Caco-2 (cell line): ENCODE measurements around the gene FBXO10. TPM values are rescaled to one million over a fixed set of nuclear protein-coding genes. Genes with fewer than 3 reads are reported as not detected.

Experiments
- Bru-seq: library from RNA; stranded (reverse); fragments of 400-500 nt; gene quantifications from one replicate; lab custom pipeline; 2021; lab: Mats Ljungman, UMichigan
- BruChase-seq, 2 experiments: library from RNA; stranded (reverse); fragments of 400-500 nt; gene quantifications; one replicate each; lab custom pipeline; 2021; lab: Mats Ljungman, UMichigan
- BruUV-seq: library from RNA; stranded (reverse); fragments of 400-500 nt; replicated peaks from 2 replicates; lab custom pipeline; 2021; lab: Mats Ljungman, UMichigan
- CTCF ChIA-PET: fragments of 300-600 bp; sonication (Branson Sonifier 250); formaldehyde crosslinking; loops from one replicate; lab custom pipeline; 2022; ENCODE audit warnings: antibody characterized with exemption; lab: Charles Lee
- POLR2A ChIA-PET: fragments of 300-600 bp; sonication (Branson Sonifier 250); formaldehyde crosslinking; loops from one replicate; lab custom pipeline; 2022; ENCODE audit warnings: antibody characterized with exemption; lab: Charles Lee
- DNase-seq, 2 experiments: peaks; one replicate each; pipeline versions ENCODE4 v3.0.0 to v3.0.0-alpha.2; 2020 to 2022
- H3K27me3 ChIP-seq: replicated peaks from 2 replicates; pipeline ENCODE4 v1.6.0; 2011; ENCODE audit warnings: low read length; ENCODE audit not compliant: control insufficient read depth, insufficient read depth
- H3K36me3 ChIP-seq: 2 replicates; pipeline ENCODE4 v1.5.1; 2011; ENCODE audit warnings: low read length; ENCODE audit not compliant: control insufficient read depth, insufficient read depth
- H3K4me1 ChIP-seq: fragments of 250-450 bp; sonication (Bioruptor Pico); 2 replicates; pipeline ENCODE4 v1.5.1; 2020; ENCODE audit warnings: mild to moderate bottlenecking
- H3K4me3 ChIP-seq: 2 replicates; pipeline ENCODE4 v1.5.1; 2011; ENCODE audit warnings: low read depth, mild to moderate bottlenecking, control low read depth, low read length
- H3K9me3 ChIP-seq: fragments of 250-450 bp; sonication (Bioruptor Pico); 2 replicates; pipeline ENCODE4 v1.5.1; 2020; ENCODE audit warnings: mild to moderate bottlenecking, moderate library complexity
- H3K27ac Mint-ChIP-seq: one replicate; pipeline ENCODE4 v1.8.0; 2022; ENCODE audit warnings: mixed read lengths; ENCODE audit not compliant: unreplicated experiment
- H3K27me3 Mint-ChIP-seq: one replicate; pipeline ENCODE4 v1.8.0; 2022; ENCODE audit warnings: mixed read lengths; ENCODE audit not compliant: insufficient read depth, unreplicated experiment
- H3K36me3 Mint-ChIP-seq: one replicate; pipeline ENCODE4 v1.8.0; 2022; ENCODE audit warnings: mild to moderate bottlenecking, mixed read lengths; ENCODE audit not compliant: insufficient read depth, unreplicated experiment
- H3K4me1 Mint-ChIP-seq: one replicate; pipeline ENCODE4 v1.8.0; 2022; ENCODE audit warnings: low read depth, mixed read lengths; ENCODE audit not compliant: unreplicated experiment
- H3K4me3 Mint-ChIP-seq: one replicate; pipeline ENCODE4 v1.8.0; 2022; ENCODE audit warnings: mild to moderate bottlenecking, moderate library complexity, mixed read lengths; ENCODE audit not compliant: unreplicated experiment
- H3K9me3 Mint-ChIP-seq: one replicate; pipeline ENCODE4 v1.8.0; 2022; ENCODE audit warnings: mixed read lengths; ENCODE audit not compliant: unreplicated experiment
- CTCF ChIP-seq, 2 experiments: fragments of 200-600 bp in 1 of 2; IDR thresholded peaks; 1 replicate in 1 of 2; 2 replicates in 1 of 2; pipeline versions ENCODE4 v1.5.1 to v1.8.0; 2011 to 2022; ENCODE audit warnings: antibody characterized with exemption in 1 of 2, control low read depth in 1 of 2, inconsistent platforms in 1 of 2, low read depth in 1 of 2, low read length in 1 of 2, mild to moderate bottlenecking in 1 of 2, moderate library complexity in 1 of 2; ENCODE audit not compliant: insufficient read depth in 1 of 2, severe bottlenecking in 1 of 2, unreplicated experiment in 1 of 2
- intact Hi-C: fragments of 100-400 bp; cut with micrococcal nuclease; formaldehyde crosslinking; loops from one replicate; pipeline ENCODE4 v1.10.0; 2022; ENCODE audit not compliant: unreplicated experiment
- long read RNA-seq: library from polyadenylated mRNA; stranded (forward); transcript quantifications from one replicate; pipeline ENCODE4 v2.0.0, GENCODE V29; 2022
- total RNA-seq: library from RNA; stranded (reverse); gene quantifications from 2 replicates; pipeline ENCODE4 v1.2.3, GENCODE V29; 2022

The FBXO10 gene
- total RNA-seq = 6.9 and 8.1 TPM in 2 replicates
- Bru-seq, nascent RNA = percentile 48 among the genes with signal in this experiment
- percentile 58 among the genes with signal in this experiment for BruChase-seq, experiment 1, labeled RNA remaining after a 2-hour chase
- percentile 59 among the genes with signal in this experiment for BruChase-seq, experiment 2, labeled RNA remaining after a 6-hour chase
- long read RNA-seq, partial matches to known transcripts = 1 of 3 reads
- long read RNA-seq, other reads (novel, unspliced or antisense) = 2 of 3 reads

GRCh38 chr9:37575921-37576721, at the start of gene FBXO10:
Gene FBXO10, minus strand, starts transcription at chr9:37576380. Its CDS starts 34,612 bp downstream, at chr9:37541768.
- ChIA-PET POLR2A (interaction anchor here (1.0 kb wide), 1 partner anchor 16 kb away, joined by 3 read pairs; no protein-coding TSS in a partner anchor), CTCF (no interaction called here)
- peak within 1 kb of the TSS; percentile 77 for H3K4me3 Mint-ChIP-seq
- Histone ChIP-seq H3K9me3 (no peaks in the 10 kb centered on the region), H3K4me1 (no peaks in the 10 kb centered on the region), H3K4me3 (peak within 1 kb of the TSS; percentile 64), H3K27me3 (no peaks in the 10 kb centered on the region), H3K36me3 (no peaks in the 10 kb centered on the region)
- H3K27ac Mint-ChIP-seq = peak within 1 kb of the TSS; percentile 35
- peaks cover 37% of the 10 kb centered on the region for H3K36me3 Mint-ChIP-seq
- H3K27me3 Mint-ChIP-seq = no peaks in the 10 kb centered on the region
- no peaks in the 10 kb centered on the region for H3K4me1 Mint-ChIP-seq
- BruUV-seq = no TSS peak
- H3K9me3 Mint-ChIP-seq = no peaks in the 10 kb centered on the region
- no peak for TF ChIP-seq CTCF (IDR thresholded peaks at IDR 0.05; ENCODE audit: insufficient read depth in 1 of 2, low read depth in 1 of 2, low read length in 1 of 2, severe bottlenecking in 1 of 2, unreplicated experiment in 1 of 2)
- peak; percentile 46 to 57 for DNase-seq
- intact Hi-C loops = no loop called here

DNA sequence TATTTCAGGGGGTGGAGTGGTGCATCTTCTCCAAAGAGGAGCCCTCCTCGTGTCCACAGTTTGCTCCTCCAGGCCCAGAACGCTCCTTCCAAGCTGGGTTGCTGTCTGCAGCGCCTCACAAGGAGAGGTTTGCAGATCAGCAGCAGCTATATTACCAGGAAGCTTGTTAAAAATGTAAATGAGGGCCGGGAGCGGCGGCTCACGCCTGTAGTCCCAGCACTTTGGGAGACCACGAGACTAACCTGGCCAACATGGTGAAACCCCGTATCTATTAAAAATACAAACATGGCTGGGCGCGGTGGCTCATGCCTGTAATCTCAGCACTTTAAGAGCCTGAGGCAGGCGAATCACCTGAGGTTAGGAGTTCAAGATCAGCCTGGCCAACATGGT, 49.6 kb upstream of the FBXO10 start:
- intact Hi-C loops = no loop called here
- BruUV-seq = no TSS peak
- Histone ChIP-seq H3K9me3 (no peaks in the 10 kb centered on the region), H3K4me3 (no peak overlapping the region), H3K36me3 (no peaks in the 10 kb centered on the region), H3K4me1 (0 out of 2 replicates have a peak, but pooled peaks cover 8% of the 10 kb centered on the region), H3K27me3 (no peaks in the 10 kb centered on the region)
- no peak overlapping the region for H3K27ac Mint-ChIP-seq
- peaks cover 3% of the 10 kb centered on the region for H3K27me3 Mint-ChIP-seq
- ChIA-PET CTCF (interaction anchor here (0.6 to 1.2 kb wide), 3 partner anchors 14 to 78 kb away, joined by 3 to 5 read pairs (median 4); no protein-coding TSS in a partner anchor), POLR2A (interaction anchor here (0.6 kb wide), 1 partner anchor 34 kb away, joined by 14 read pairs; no protein-coding TSS in a partner anchor)
- DNase-seq = no peak
- H3K4me1 Mint-ChIP-seq = no peaks in the 10 kb centered on the region
- H3K4me3 Mint-ChIP-seq = no peak overlapping the region
- TF ChIP-seq CTCF (IDR thresholded peaks at IDR 0.05; ENCODE audit: insufficient read depth in 1 of 2, low read depth in 1 of 2, low read length in 1 of 2, severe bottlenecking in 1 of 2, unreplicated experiment in 1 of 2) = no peak
- H3K9me3 Mint-ChIP-seq = no peaks in the 10 kb centered on the region
- H3K36me3 Mint-ChIP-seq = no peaks in the 10 kb centered on the region

GRCh38 chr9:37625036-37625757, 49.0 kb upstream of the FBXO10 start:
- Histone ChIP-seq H3K9me3 (no peaks in the 10 kb centered on the region), H3K27me3 (no peaks in the 10 kb centered on the region), H3K36me3 (no peaks in the 10 kb centered on the region), H3K4me3 (no peak overlapping the region), H3K4me1 (0 out of 2 replicates have a peak, but pooled peaks cover 8% of the 10 kb centered on the region)
- no peak for TF ChIP-seq CTCF (IDR thresholded peaks at IDR 0.05; ENCODE audit: insufficient read depth in 1 of 2, low read depth in 1 of 2, low read length in 1 of 2, severe bottlenecking in 1 of 2, unreplicated experiment in 1 of 2)
- ChIA-PET CTCF (interaction anchor here (1.2 kb wide), 1 partner anchor 56 kb away, joined by 3 read pairs; no protein-coding TSS in a partner anchor), POLR2A (no interaction called here)
- no peaks in the 10 kb centered on the region for H3K4me1 Mint-ChIP-seq
- intact Hi-C loops = no loop called here
- no peak for DNase-seq
- no TSS peak for BruUV-seq
- H3K27me3 Mint-ChIP-seq = peaks cover 3% of the 10 kb centered on the region
- no peaks in the 10 kb centered on the region for H3K9me3 Mint-ChIP-seq
- H3K27ac Mint-ChIP-seq = no peak overlapping the region
- no peak overlapping the region for H3K4me3 Mint-ChIP-seq
- no peaks in the 10 kb centered on the region for H3K36me3 Mint-ChIP-seq
